ENCODE measurements around the gene CSNK2A1.

The CSNK2A1 gene

DNA sequence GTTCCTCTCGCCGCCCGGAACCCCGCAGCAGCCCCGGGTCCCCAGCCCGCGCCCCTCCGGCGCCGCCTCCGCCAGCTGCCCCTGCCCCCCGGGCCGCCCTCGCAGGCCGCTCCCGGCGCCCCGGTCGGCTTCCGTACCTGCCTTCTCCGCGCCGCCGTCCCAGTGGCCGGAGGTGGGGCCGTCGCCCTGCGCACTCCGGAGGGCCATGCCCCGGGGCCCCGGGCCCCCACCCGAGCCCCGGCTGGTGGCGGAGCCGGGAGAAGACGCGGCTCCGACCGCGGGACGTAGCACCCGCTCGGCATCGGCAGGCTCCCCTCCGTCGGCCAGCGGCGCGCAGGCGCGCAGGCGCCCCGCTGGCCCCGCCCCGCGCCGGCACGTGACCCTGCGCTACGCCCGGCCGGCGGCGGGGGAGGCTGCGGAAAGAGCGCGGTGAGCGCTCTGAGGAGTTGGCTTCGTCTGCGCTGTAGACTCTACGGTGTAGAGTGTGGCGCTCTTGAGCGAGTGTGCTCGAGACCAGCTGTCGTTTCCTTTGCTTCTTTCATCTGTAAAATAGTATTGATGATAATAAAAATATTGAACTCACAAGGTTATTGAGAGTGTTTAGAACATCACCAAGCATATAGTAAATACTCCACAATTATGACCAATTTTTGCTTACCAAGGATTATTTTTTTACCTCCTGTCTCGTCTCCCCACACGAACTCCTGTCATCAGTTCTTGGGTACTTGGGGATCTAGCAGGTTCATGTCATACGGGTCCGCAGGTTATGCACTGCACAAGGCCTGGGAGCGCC is 81.2 kb downstream of the CSNK2A1 start, which contains the start of gene TBC1D20:
TSS of gene TBC1D20 (minus strand) at position 335 of the 793 bp plus-strand sequence. CDS start at position 207, 128 bp downstream.
- peaks cover 46% of the 10 kb centered on the region for H3K79me2 ChIP-seq (ENCODE audit: low read length)
- H3K4me3 ChIP-seq (ENCODE audit: low read length) = peak within 1 kb of the TSS; percentile 80
- H2AFZ ChIP-seq (ENCODE audit: low read length) = peak within 1 kb of the TSS; percentile 63
- H3K27me3 ChIP-seq (replicated peaks; ENCODE audit: insufficient read depth, low read length) = no peaks in the 10 kb centered on the region
- H3K27ac ChIP-seq (ENCODE audit: low read length) = peak within 1 kb of the TSS; percentile 47; the same call in 1 of the 2 replicates
- H3F3A ChIP-seq (ENCODE audit: insufficient read depth, low read length) = peaks cover 14% of the 10 kb centered on the region
- no peaks in the 10 kb centered on the region for H3K9me3 ChIP-seq (replicated peaks; ENCODE audit: insufficient read depth, low read length)
- peak within 1 kb of the TSS; percentile 71 for H3K9ac ChIP-seq (ENCODE audit: low read length)
- peaks cover 11% of the 10 kb centered on the region; the same call in 1 of the 2 replicates for H3K4me1 ChIP-seq (ENCODE audit: low read length)
- TF ChIP-seq, protein P1, sequence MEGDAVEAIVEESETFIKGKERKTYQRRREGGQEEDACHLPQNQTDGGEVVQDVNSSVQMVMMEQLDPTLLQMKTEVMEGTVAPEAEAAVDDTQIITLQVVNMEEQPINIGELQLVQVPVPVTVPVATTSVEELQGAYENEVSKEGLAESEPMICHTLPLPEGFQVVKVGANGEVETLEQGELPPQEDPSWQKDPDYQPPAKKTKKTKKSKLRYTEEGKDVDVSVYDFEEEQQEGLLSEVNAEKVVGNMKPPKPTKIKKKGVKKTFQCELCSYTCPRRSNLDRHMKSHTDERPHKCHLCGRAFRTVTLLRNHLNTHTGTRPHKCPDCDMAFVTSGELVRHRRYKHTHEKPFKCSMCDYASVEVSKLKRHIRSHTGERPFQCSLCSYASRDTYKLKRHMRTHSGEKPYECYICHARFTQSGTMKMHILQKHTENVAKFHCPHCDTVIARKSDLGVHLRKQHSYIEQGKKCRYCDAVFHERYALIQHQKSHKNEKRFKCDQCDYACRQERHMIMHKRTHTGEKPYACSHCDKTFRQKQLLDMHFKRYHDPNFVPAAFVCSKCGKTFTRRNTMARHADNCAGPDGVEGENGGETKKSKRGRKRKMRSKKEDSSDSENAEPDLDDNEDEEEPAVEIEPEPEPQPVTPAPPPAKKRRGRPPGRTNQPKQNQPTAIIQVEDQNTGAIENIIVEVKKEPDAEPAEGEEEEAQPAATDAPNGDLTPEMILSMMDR (IDR thresholded peaks at IDR 0.05; ENCODE audit: low read length) = peak; percentile 13
- TF ChIP-seq EZH2 (optimal IDR thresholded peaks at IDR 0.05; ENCODE audit: low read depth, low read length) = no peak
- H3K9me2 ChIP-seq (replicated peaks; ENCODE audit: insufficient read depth, low read length) = no peaks in the 10 kb centered on the region
- peak within 1 kb of the TSS; percentile 86 for H3K4me2 ChIP-seq (ENCODE audit: low read depth, low read length)
- H4K20me1 ChIP-seq (ENCODE audit: insufficient read depth, low read length) = peaks cover 9% of the 10 kb centered on the region; the same call in 1 of the 2 replicates
- peak; percentile 92 for DNase-seq
- no peaks in the 10 kb centered on the region for H3K36me3 ChIP-seq (replicated peaks; ENCODE audit: insufficient read depth, low read length)

DNA sequence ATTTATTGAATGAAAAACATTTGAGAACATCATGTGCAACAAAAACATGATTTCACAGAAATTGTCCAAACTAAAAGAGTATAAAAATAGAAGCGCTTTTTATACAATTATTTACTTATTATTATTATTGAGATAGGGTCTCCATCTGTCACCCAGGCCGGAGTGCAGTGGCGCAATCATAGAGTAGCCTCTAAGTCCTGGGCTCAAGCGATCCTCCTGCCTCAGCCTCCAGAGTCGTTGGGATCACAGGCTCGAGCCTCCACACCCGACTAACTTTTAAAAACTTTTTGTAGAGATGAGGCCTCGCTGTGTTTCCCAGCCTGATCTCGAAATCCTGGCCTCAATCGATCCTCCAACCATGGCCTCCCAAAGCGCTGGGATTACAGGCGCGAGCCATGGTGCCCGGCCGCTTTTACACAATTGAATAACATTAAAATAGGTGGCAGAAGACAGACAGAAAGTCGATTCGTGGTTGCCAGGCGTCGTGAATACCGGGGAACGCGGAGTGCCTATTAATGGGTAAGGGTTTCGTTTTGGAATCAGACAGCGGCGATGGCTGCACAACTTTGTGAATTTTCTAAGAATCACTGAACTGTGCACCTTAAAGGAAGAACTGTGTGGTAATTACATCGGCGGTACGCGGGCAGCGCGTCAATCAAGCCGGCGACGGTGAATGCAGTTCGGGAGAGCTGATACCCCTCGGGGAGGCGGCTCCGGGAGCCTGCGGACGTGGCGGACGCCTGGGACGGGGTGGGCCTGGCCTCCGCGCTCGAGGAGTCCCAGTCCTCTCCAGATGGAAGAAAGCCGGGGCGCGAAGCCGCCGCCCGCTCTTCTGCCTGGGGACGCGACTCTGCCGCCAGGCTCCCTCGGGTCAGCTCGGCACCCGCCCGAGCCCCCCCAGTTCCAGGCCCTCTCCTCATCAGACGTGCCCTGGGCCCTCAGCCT is 82.1 kb downstream of the CSNK2A1 start:
- peaks cover 50% of the 10 kb centered on the region for H3K79me2 ChIP-seq (ENCODE audit: low read length)
- peak overlapping the region; percentile 71 for H3K9ac ChIP-seq (ENCODE audit: low read length)
- H3F3A ChIP-seq (ENCODE audit: insufficient read depth, low read length) = peaks cover 14% of the 10 kb centered on the region
- peaks cover 11% of the 10 kb centered on the region; the same call in 1 of the 2 replicates for H3K4me1 ChIP-seq (ENCODE audit: low read length)
- DNase-seq = peak; percentile 61
- no peaks in the 10 kb centered on the region for H3K9me2 ChIP-seq (replicated peaks; ENCODE audit: insufficient read depth, low read length)
- no peaks in the 10 kb centered on the region for H3K27me3 ChIP-seq (replicated peaks; ENCODE audit: insufficient read depth, low read length)
- H3K27ac ChIP-seq (ENCODE audit: low read length) = peak overlapping the region; percentile 47; the same call in 1 of the 2 replicates
- H4K20me1 ChIP-seq (ENCODE audit: insufficient read depth, low read length) = peaks cover 9% of the 10 kb centered on the region; the same call in 1 of the 2 replicates
- H3K4me2 ChIP-seq (ENCODE audit: low read depth, low read length) = peak overlapping the region; percentile 86
- H3K9me3 ChIP-seq (replicated peaks; ENCODE audit: insufficient read depth, low read length) = no peaks in the 10 kb centered on the region
- TF ChIP-seq EZH2phosphoT487 (IDR thresholded peaks at IDR 0.05; ENCODE audit: low read length) (no peak), EZH2 (optimal IDR thresholded peaks at IDR 0.05; ENCODE audit: low read depth, low read length) (no peak)
- TF ChIP-seq, protein P1 (IDR thresholded peaks at IDR 0.05; ENCODE audit: low read length) = no peak
- no peaks in the 10 kb centered on the region for H3K36me3 ChIP-seq (replicated peaks; ENCODE audit: insufficient read depth, low read length)
- peak overlapping the region; percentile 80 for H3K4me3 ChIP-seq (ENCODE audit: low read length)
- peak overlapping the region; percentile 49 for H2AFZ ChIP-seq (ENCODE audit: low read length)

DNA sequence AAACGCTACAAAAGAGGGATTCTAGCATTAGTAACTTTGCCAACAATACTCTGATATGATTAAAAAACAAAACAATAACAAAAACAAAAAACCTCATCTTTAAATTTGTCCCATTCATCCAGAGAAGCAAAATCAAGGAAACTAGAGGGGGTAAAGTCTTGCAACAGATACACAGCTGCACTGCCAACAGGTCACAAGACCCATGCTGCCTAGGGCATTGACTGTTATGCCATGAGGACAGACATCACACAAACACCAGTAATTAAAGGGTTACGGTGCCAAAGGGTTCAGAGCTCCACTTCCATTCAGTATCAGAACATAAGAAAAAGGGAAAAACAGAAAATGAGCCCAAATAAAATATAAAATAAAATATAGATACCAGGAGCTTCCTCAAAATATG is 82.9 kb downstream of the CSNK2A1 start:
- Histone ChIP-seq H3K27ac (ENCODE audit: low read length) (no peak overlapping the region), H3K4me2 (ENCODE audit: low read depth, low read length) (peak overlapping the region; percentile 86; the same call in 1 of the 2 replicates), H3K4me1 (ENCODE audit: low read length) (peaks cover 11% of the 10 kb centered on the region; the same call in 1 of the 2 replicates), H3K79me2 (ENCODE audit: low read length) (peaks cover 58% of the 10 kb centered on the region), H2AFZ (ENCODE audit: low read length) (no peak overlapping the region), H4K20me1 (ENCODE audit: insufficient read depth, low read length) (peaks cover 9% of the 10 kb centered on the region; the same call in 1 of the 2 replicates), H3K4me3 (ENCODE audit: low read length) (peak overlapping the region; percentile 80; the same call in 1 of the 2 replicates), H3K9ac (ENCODE audit: low read length) (no peak overlapping the region), H3K27me3 (replicated peaks; ENCODE audit: insufficient read depth, low read length) (no peaks in the 10 kb centered on the region), H3F3A (ENCODE audit: insufficient read depth, low read length) (peaks cover 14% of the 10 kb centered on the region), H3K36me3 (replicated peaks; ENCODE audit: insufficient read depth, low read length) (no peaks in the 10 kb centered on the region), H3K9me2 (replicated peaks; ENCODE audit: insufficient read depth, low read length) (no peaks in the 10 kb centered on the region), H3K9me3 (replicated peaks; ENCODE audit: insufficient read depth, low read length) (no peaks in the 10 kb centered on the region)
- DNase-seq = no peak
- TF ChIP-seq, protein P1 (IDR thresholded peaks at IDR 0.05; ENCODE audit: low read length) = no peak
- TF ChIP-seq EZH2phosphoT487 (IDR thresholded peaks at IDR 0.05; ENCODE audit: low read length) (no peak), EZH2 (optimal IDR thresholded peaks at IDR 0.05; ENCODE audit: low read depth, low read length) (no peak)

Measured in MM.1S (cell line).